HG02763 (cell line): ENCODE data around the gene FNBP1L.
"Not testable (repeated sequence)": the region's sequence is repeated elsewhere in the genome, so short reads cannot be mapped to it uniquely, and the experiment has no call there.

Experiments used
- ATAC-seq: cut with Tn5 transposase; IDR thresholded peaks from one replicate; pipeline ENCODE4 v1.9.1; 2021; ENCODE audit warnings: mild to moderate bottlenecking, moderate library complexity; ENCODE audit not compliant: unreplicated experiment

FNBP1L gene

GRCh38 chr1:93442741-93443140, 5.2 kb upstream of the FNBP1L start:
- no peak for ATAC-seq

DNA sequence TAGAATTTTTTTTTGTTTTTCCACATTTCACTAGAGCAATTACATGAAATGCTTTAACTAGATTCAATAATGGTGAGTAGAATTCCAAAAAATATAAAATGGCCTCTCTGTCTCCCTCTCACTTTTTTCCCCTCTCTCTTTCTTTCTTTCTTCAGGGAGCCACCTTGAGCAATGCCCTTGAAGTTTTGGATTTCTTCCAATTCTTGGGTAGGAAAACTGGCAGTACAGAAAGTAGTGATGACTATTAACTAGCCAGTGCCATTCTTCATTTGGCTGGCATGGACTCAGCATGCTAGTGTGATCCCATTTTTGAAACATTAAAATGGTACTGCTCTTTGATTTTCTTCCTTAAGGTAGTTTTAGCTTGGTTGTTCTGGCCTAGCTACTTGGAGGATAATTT, 4.5 kb upstream of the FNBP1L start:
- ATAC-seq: no peak

GRCh38 chr1:93446837-93447451, 974 bp upstream of the FNBP1L start:
- no peak for ATAC-seq

- ATAC-seq: no peak
These were observed 519 bp downstream of the FNBP1L start for GRCh38 chr1:93448292-93448982.

- no peak for ATAC-seq
These were observed 1.3 kb downstream of the FNBP1L start for GRCh38 chr1:93448983-93449804.

- no peak for ATAC-seq
These were observed 2.4 kb downstream of the FNBP1L start for GRCh38 chr1:93450321-93450720.

- ATAC-seq: no peak
These were observed 6.0 kb downstream of the FNBP1L start for GRCh38 chr1:93453911-93454310.

DNA sequence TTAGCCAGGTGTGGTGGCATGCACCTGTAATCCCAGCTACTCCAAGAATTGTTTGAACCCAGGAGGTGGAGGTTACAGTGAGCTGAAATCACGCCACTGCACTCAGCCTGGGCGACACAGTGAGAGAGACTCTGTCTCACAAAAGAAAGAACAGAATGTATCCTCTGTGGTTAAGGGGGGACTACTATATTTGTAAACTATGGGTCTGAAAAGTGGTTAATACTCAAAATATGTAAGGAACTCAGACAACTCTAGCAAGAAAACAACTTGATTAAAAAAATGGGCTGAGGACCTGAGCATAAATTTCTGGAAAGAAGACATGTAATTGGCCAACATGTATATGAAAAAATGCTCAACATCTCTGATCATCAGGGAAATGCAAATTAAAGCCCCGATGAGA, 11.2 kb downstream of the FNBP1L start:
- no peak for ATAC-seq

- no peak for ATAC-seq
These were observed 13.3 kb downstream of the FNBP1L start for GRCh38 chr1:93461236-93461635.

GRCh38 chr1:93463960-93464359, 16.0 kb downstream of the FNBP1L start:
- ATAC-seq: no peak

DNA sequence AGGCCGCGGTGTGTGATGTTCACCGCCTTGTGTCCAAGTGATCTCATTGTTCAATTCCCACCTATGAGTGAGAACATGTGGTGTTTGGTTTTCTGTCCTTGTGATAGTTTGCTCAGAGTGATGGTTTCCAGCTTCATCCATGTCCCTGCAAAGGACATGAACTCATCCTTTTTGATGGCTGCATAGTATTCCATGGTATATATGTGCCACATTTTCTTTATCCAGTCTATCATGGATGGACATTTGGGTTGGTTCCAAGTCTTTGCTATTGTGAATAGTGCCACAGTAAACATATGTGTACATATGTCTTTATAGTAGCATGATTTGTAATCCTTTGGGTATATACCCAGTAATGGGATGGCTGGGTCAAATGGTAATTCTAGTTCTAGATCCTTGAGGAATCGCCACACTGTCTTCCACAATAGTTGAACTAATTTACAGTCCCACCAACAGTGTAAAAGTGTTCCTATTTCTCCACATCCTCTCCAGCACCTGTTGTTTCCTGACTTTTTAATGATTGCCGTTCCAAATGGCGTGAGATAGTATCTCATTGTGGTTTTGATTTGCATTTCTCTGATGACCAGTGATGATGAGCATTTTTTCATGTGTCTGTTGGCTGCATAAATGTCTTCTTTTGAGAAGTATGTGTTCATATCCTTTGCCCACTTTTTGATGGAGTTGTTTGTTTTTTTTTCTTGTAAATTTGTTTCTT, 17.6 kb downstream of the FNBP1L start:
- ATAC-seq: not testable (repeated sequence)

- no peak for ATAC-seq
These were observed 19.7 kb downstream of the FNBP1L start for GRCh38 chr1:93467606-93468005.

DNA sequence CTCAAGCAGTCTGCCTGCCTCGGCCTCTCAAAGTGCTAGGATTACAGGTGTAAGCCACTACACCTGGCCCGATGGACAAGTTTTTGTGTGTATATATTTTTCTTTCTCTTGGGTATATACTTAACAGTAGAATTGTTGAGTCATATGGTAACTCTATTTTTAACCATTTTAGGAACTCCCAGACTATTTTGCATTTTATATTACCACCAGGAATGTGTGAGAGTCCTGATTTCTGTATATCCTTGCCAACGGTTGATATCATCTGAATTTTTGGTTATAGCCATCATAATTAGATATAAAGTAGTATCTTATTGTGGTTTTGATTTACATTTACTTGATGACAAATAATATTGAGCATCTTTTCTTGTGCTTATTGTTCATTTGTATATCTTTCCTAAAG, 20.7 kb downstream of the FNBP1L start:
- ATAC-seq: no peak

GRCh38 chr1:93469223-93469622, 21.3 kb downstream of the FNBP1L start:
- not testable (repeated sequence) for ATAC-seq

- ATAC-seq: no peak
These were observed 23.4 kb downstream of the FNBP1L start for GRCh38 chr1:93471284-93471683.

DNA sequence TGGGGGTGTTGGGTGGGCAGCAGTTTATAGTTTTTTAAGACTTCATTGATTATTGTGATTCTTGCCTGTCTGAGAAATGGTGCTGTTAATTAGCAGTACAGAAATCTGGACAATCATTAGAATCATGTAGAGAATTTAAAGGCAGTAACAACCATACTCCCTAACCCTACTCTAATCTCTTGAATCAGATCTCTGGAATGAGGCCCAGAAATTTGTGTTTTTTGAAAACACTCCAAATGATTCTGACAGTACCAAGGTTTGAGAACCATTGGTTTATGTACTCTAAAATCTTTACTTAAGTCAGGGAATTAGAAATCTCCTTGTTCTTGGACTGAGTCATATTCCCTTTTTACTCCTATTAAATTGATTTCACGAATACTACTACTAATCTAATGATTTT, 24.0 kb downstream of the FNBP1L start:
- no peak for ATAC-seq

DNA sequence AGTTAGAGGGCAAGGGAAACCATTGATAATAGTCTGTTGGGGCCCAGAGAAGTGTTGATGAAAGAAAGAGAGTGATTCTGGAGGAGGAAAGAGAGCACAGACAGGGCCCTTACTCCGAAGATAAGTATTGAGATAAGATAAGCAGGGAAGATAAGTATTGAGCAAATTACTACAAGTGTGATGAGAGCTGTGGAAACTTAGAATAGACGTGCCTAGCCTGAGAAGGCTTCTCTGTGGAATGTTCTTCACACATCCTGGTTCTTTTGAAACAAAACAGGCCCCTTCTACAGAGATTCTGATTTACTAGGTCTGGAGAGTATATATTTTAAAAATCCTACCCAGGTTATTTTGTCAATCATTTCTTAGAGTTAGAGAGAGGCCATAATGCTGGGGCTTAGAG, 26.4 kb downstream of the FNBP1L start:
- ATAC-seq: no peak

- ATAC-seq: no peak
These were observed 27.8 kb downstream of the FNBP1L start for GRCh38 chr1:93475681-93476080.

GRCh38 chr1:93479133-93479745, 31.3 kb downstream of the FNBP1L start:
- ATAC-seq: not testable (repeated sequence)

- not testable (repeated sequence) for ATAC-seq
These were observed 34.0 kb downstream of the FNBP1L start for GRCh38 chr1:93481899-93482298.

DNA sequence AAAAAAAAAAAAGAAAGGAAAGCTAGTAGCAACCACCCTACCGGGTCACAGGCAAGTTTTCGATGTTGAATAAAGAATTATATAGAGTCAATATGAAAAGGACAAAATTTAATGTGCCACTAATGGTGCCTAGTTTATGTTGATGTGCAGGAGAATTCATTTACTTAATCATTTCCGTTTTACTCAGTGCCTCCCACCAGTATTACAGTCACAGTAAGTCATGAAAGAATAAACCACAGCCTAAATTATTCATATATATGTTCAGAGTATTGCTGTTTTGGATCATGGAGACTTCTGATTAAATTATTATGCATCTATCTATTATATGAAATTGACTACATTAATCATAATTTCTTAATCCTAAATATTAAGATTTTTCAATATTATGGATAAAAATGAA, 35.3 kb downstream of the FNBP1L start:
- ATAC-seq: no peak
